SJSA1 (cell line): ENCODE results near the gene MBOAT2. TPM values are rescaled to one million over a fixed set of nuclear protein-coding genes. Genes with fewer than 3 reads are reported as not detected.

ENCODE experiments used
- DNase-seq, 2 experiments: peaks; one replicate each; pipeline ENCODE4 v3.0.0-alpha.2; 2015 to 2020; ENCODE audit warnings: low spot score in 2 of 2, low read depth in 1 of 2
- H3K27ac ChIP-seq: fragments of 250-450 bp; sonication (Bioruptor Pico); 2 replicates; pipeline ENCODE4 v1.5.1; 2020; ENCODE audit warnings: mild to moderate bottlenecking, moderate library complexity
- H3K27me3 ChIP-seq: fragments of 250-450 bp; sonication (Bioruptor Pico); replicated peaks from 2 replicates; pipeline ENCODE4 v1.5.1; 2020; ENCODE audit warnings: mild to moderate bottlenecking, moderate library complexity
- H3K36me3 ChIP-seq: fragments of 250-450 bp; sonication (Bioruptor Pico); 2 replicates; pipeline ENCODE4 v1.5.1; 2020; ENCODE audit warnings: mild to moderate bottlenecking
- H3K4me1 ChIP-seq: fragments of 250-450 bp; sonication (Bioruptor Pico); replicated peaks from 2 replicates; pipeline ENCODE4 v1.6.1; 2021; ENCODE audit warnings: mild to moderate bottlenecking
- H3K4me3 ChIP-seq: fragments of 250-450 bp; sonication (Bioruptor Pico); 2 replicates; pipeline ENCODE4 v1.5.1; 2020; ENCODE audit warnings: mild to moderate bottlenecking
- H3K9me3 ChIP-seq: fragments of 250-450 bp; sonication (Bioruptor Pico); replicated peaks from 2 replicates; pipeline ENCODE4 v1.5.1; 2020; ENCODE audit warnings: mild to moderate bottlenecking
- total RNA-seq: library from RNA; depleted of rRNA; stranded (reverse); fragments of >200 nt; shearing (Covaris generic); gene quantifications from 2 replicates; pipeline ENCODE4 v1.2.3, GENCODE V29; 2014

The MBOAT2 gene
- total RNA-seq, 1 experiment from 2014 or later, result 76.5 TPM

DNA sequence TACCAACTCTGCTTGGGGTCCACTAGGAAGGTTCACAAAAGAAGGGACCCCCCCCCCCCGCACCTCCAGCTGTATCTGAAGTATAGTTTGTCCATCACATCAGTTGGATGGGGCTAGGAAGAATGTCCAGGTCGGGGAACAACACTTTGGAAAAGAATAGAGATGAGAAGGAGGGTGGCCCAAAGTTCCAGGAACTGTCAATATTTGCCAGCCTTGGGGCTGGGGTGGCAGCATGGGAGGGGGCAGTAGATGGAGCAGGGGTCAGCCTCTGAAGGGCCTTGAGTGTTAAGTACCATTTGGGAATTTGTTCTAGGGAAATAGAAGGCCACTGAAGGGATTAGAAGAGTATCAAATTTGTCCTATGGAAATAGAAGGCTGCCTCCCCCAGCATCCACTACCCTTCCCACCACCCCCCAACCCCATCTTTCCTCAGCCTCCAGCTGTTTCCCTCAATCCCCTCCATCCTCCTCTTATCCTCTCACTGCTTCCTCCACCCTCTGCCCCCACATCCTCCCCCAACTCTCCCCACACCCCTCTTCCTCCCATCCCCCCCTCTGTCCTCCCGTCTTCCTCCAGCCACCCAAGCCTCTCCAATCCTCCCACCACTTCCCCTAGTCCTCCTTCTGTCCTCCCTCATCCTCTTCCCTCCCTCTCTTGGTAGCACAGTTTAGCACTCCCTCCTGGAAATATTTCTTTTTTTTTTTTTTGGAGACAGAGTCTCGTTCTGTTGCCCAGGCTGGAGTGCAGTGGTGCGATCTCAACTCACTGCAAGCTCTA, 164.1 kb downstream of the MBOAT2 start:
- no peak overlapping the region for H3K4me3 ChIP-seq
- H3K27ac ChIP-seq, result no peak overlapping the region
- H3K36me3 ChIP-seq, result peaks cover 4% of the 10 kb centered on the region
- DNase-seq, result no peak
- peaks cover 14% of the 10 kb centered on the region for H3K4me1 ChIP-seq
- H3K9me3 ChIP-seq, result no peaks in the 10 kb centered on the region
- no peaks in the 10 kb centered on the region for H3K27me3 ChIP-seq

GRCh38 chr2:8837795-8838140, 165.7 kb downstream of the MBOAT2 start:
- no peak overlapping the region for H3K27ac ChIP-seq
- no peak for DNase-seq
- H3K4me1 ChIP-seq, result peaks cover 14% of the 10 kb centered on the region
- no peaks in the 10 kb centered on the region for H3K9me3 ChIP-seq
- H3K27me3 ChIP-seq, result no peaks in the 10 kb centered on the region
- peak overlapping the region; percentile 83 for H3K4me3 ChIP-seq
- peaks cover 4% of the 10 kb centered on the region for H3K36me3 ChIP-seq

DNA sequence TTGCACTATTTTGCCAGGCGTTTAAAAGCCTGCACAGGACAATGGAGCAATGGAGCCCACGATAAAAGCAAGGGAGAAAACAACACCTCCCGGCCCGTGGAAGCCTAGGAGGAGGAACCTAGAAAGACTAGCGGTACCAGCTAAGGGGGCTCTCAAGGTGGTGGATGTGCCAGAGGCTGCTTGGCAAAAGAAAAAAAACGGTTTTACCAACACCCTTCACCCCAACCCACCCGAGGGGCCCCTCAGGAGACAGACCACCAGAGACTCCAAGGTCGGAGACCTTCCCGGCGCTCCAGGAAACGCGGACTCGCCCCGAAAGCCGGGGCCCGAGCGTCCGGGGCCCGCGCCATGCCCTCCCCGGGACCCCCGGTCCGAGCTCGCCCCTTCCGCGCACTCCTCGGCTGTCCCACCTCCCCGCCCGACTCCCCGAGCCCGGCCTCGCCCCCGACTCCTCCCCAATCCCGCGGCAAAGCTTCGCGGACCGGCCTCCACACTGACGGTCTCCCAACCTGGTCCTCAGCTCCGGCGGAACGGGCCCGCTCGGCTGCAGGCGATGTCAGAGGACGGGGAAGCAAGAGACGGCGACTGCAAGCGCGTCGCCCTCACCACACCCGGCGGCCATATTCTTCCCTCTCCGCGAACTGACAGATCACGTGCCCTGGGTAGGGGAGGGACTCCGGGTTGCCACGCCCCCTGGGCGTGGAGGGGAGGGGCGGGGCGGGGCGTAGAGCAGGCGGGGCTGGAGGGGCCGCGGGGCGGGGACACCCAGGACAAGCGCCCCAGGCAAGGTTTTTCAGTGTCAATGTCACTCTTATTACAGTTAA, 166.3 kb downstream of the MBOAT2 start, which contains the start of gene KIDINS220:
Gene KIDINS220 (minus strand): TSS at position 643 of the 824 bp plus-strand sequence. CDS start 10,520 bp downstream, outside the sequence.
- Histone ChIP-seq H3K36me3 (peaks cover 4% of the 10 kb centered on the region), H3K4me1 (peaks cover 14% of the 10 kb centered on the region), H3K4me3 (peak within 1 kb of the TSS; percentile 83), H3K27ac (0 out of 2 replicates have a peak within 1 kb of the TSS, but pooled peaks have one; percentile 28), H3K9me3 (no peaks in the 10 kb centered on the region), H3K27me3 (no peaks in the 10 kb centered on the region)
- DNase-seq, result peak; percentile 71 to 83

- H3K9me3 ChIP-seq, result no peaks in the 10 kb centered on the region
- no peaks in the 10 kb centered on the region for H3K27me3 ChIP-seq
- H3K27ac ChIP-seq, result no peak overlapping the region
- peaks cover 4% of the 10 kb centered on the region for H3K36me3 ChIP-seq
- no peak overlapping the region for H3K4me3 ChIP-seq
- no peak for DNase-seq
- H3K4me1 ChIP-seq, result peaks cover 14% of the 10 kb centered on the region
These were observed 168.2 kb downstream of the MBOAT2 start for GRCh38 chr2:8835279-8835678.

GRCh38 chr2:8833853-8834252, 169.6 kb downstream of the MBOAT2 start:
- H3K27ac ChIP-seq, result no peak overlapping the region
- H3K4me3 ChIP-seq, result no peak overlapping the region
- no peaks in the 10 kb centered on the region for H3K9me3 ChIP-seq
- peaks cover 4% of the 10 kb centered on the region for H3K36me3 ChIP-seq
- H3K27me3 ChIP-seq, result no peaks in the 10 kb centered on the region
- H3K4me1 ChIP-seq, result peaks cover 14% of the 10 kb centered on the region
- DNase-seq, result no peak

- no peak overlapping the region for H3K4me3 ChIP-seq
- H3K27ac ChIP-seq, result no peak overlapping the region
- H3K27me3 ChIP-seq, result no peaks in the 10 kb centered on the region
- H3K36me3 ChIP-seq, result no peaks in the 10 kb centered on the region
- H3K4me1 ChIP-seq, result peaks cover 9% of the 10 kb centered on the region
- H3K9me3 ChIP-seq, result no peaks in the 10 kb centered on the region
- DNase-seq, result no peak
These were observed 172.0 kb downstream of the MBOAT2 start for GRCh38 chr2:8831516-8831915.

- Histone ChIP-seq H3K4me1 (no peaks in the 10 kb centered on the region), H3K36me3 (peaks cover 18% of the 10 kb centered on the region), H3K27me3 (no peaks in the 10 kb centered on the region), H3K4me3 (no peak overlapping the region), H3K9me3 (no peaks in the 10 kb centered on the region), H3K27ac (no peak overlapping the region)
- no peak for DNase-seq
These were observed 175.8 kb downstream of the MBOAT2 start for GRCh38 chr2:8827729-8828128.

GRCh38 chr2:8822218-8822617, 181.3 kb downstream of the MBOAT2 start:
- no peaks in the 10 kb centered on the region for H3K9me3 ChIP-seq
- H3K4me3 ChIP-seq, result no peak overlapping the region
- no peak for DNase-seq
- H3K36me3 ChIP-seq, result peaks cover 41% of the 10 kb centered on the region
- H3K27ac ChIP-seq, result no peak overlapping the region
- H3K4me1 ChIP-seq, result no peaks in the 10 kb centered on the region
- H3K27me3 ChIP-seq, result no peaks in the 10 kb centered on the region

DNA sequence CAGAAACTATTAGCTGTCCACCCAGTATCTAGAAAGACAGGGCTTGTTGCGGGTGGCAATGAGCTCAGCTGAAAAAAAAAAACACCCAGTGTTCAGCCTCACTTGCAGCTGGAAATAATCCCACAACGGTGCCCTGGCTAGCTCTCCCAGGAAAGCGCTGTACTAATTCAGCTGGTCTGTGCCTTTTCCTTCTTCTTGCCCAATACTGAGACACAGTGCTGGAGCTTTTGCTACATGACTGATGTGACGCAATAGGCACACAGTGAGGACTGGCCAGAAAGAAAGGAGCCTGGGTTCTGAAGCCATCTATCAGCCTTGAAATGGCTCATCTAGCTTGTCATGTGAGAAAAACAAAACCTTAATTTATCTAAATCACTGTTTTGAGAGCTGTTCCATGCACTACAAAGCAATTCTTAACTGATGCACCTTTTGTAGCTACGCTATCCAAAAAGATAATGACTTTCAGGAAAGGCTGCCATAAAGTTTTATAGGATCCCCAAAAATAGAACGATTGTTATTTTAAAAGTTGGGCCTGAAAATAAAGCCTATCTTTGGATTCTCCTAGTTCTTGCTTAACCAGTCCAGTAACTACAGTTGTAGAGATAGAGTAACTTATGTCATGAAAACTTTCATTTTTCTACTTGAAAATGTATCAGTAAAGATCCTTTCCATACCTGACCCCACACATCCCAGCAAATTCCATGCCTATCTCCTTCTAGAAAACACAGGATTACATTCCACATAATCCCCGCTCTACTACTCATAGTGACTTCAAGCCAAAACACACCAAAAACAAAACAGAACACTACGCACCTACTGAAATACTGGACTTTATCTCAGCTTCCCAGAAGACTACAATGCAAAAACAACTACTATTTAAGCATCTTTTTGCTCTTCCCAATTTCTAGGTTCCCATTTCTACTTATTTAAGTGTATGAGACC, 181.9 kb downstream of the MBOAT2 start:
- H3K9me3 ChIP-seq, result no peaks in the 10 kb centered on the region
- no peak for DNase-seq
- peaks cover 41% of the 10 kb centered on the region for H3K36me3 ChIP-seq
- H3K4me1 ChIP-seq, result no peaks in the 10 kb centered on the region
- H3K4me3 ChIP-seq, result no peak overlapping the region
- no peak overlapping the region for H3K27ac ChIP-seq
- H3K27me3 ChIP-seq, result no peaks in the 10 kb centered on the region

GRCh38 chr2:8819948-8820347, 183.5 kb downstream of the MBOAT2 start:
- no peaks in the 10 kb centered on the region for H3K9me3 ChIP-seq
- no peaks in the 10 kb centered on the region for H3K4me1 ChIP-seq
- peaks cover 33% of the 10 kb centered on the region for H3K36me3 ChIP-seq
- H3K27ac ChIP-seq, result no peak overlapping the region
- no peak overlapping the region for H3K4me3 ChIP-seq
- DNase-seq, result no peak
- H3K27me3 ChIP-seq, result no peaks in the 10 kb centered on the region

GRCh38 chr2:8819194-8819593, 184.3 kb downstream of the MBOAT2 start:
- Histone ChIP-seq H3K4me1 (no peaks in the 10 kb centered on the region), H3K27ac (no peak overlapping the region), H3K4me3 (no peak overlapping the region), H3K36me3 (peaks cover 30% of the 10 kb centered on the region), H3K27me3 (no peaks in the 10 kb centered on the region), H3K9me3 (no peaks in the 10 kb centered on the region)
- peak in 1 of 2 experiments; percentile 5 for DNase-seq

DNA sequence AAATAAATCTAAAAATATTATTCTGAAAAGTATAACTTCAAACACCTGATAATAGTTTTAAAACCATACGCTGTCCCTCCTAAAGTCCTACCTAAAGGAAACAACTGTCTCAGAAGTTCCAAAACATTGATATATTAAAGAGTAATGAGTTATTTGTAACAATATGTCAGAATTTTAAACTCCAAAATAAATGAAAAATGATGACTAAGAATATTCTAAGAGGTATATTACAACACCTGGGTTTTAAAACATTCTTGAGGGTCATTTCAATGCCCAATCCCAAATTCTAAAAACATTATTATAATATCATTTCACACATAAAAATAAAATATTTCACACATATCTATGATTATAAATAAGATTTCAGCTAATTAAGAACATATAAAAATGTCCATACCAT, 186.3 kb downstream of the MBOAT2 start:
- Histone ChIP-seq H3K27ac (no peak overlapping the region), H3K4me3 (no peak overlapping the region), H3K4me1 (no peaks in the 10 kb centered on the region)

GRCh38 chr2:8806885-8807704, 196.4 kb downstream of the MBOAT2 start:
- H3K27me3 ChIP-seq, result no peaks in the 10 kb centered on the region
- DNase-seq, result no peak
- no peaks in the 10 kb centered on the region for H3K9me3 ChIP-seq
- H3K4me3 ChIP-seq, result no peak overlapping the region
- peaks cover 62% of the 10 kb centered on the region for H3K36me3 ChIP-seq
- no peak overlapping the region for H3K27ac ChIP-seq
- peaks cover 8% of the 10 kb centered on the region; the same call in 1 of the 2 replicates for H3K4me1 ChIP-seq

More for the DNA sequence above, 186.3 kb downstream of the MBOAT2 start:
- DNase-seq, result no peak
- no peaks in the 10 kb centered on the region for H3K27me3 ChIP-seq
- H3K9me3 ChIP-seq, result no peaks in the 10 kb centered on the region
- peaks cover 29% of the 10 kb centered on the region for H3K36me3 ChIP-seq
